ENCODE results near the gene RSPO4. TPM values are rescaled to one million over a fixed set of nuclear protein-coding genes. Genes with fewer than 3 reads are reported as not detected.

The RSPO4 gene
- total and polyA plus RNA-seq, 2 of the 8 experiments (the other 6 are each of a cell fraction or from before 2014, with no cell fraction given) = 3.4 to 6.4 TPM

GRCh38 chr20:1003920-1004697 is 2.0 kb upstream of the RSPO4 start:
- Histone ChIP-seq H3K27ac (ENCODE audit: low read depth, low read length) (no peak overlapping the region), H3K27me3 (replicated peaks in 1 of 4; ENCODE audit: control insufficient read depth in 3 of 4, extremely low read depth in 1 of 4, insufficient read depth in 3 of 4, low read length in 3 of 4) (peaks cover 4 to 29% (median 20%) of the 10 kb centered on the region in 4 experiments), H2AFZ (ENCODE audit: low read length) (no peak overlapping the region), H3K56ac (replicated peaks; ENCODE audit: insufficient read length, low read depth, low read length) (no peak overlapping the region), H3K4me3 (ENCODE audit: extremely low read depth in 1 of 4, insufficient read depth in 2 of 4, low read depth in 3 of 4, low read length in 4 of 4) (no peak overlapping the region), H3K79me2 (ENCODE audit: control insufficient read depth in 1 of 2, insufficient read depth in 2 of 2, low read length in 2 of 2) (no peaks in the 10 kb centered on the region), H3K14ac (ENCODE audit: insufficient read length) (no peak overlapping the region), H3K79me1 (ENCODE audit: low read depth, low read length) (no peaks in the 10 kb centered on the region), H3K36me3 (ENCODE audit: control insufficient read depth in 2 of 4, insufficient read depth in 4 of 4, low read length in 3 of 4) (no peaks in the 10 kb centered on the region), H2BK20ac (ENCODE audit: low read length) (no peak overlapping the region), H3K4me1 (replicated peaks in 1 of 4; ENCODE audit: control insufficient read depth in 3 of 4, insufficient read depth in 4 of 4, low read length in 3 of 4) (peaks cover 0 to 12% (median 4%) of the 10 kb centered on the region in 4 experiments; a peak in 5 of 7 replicates), H2BK15ac (ENCODE audit: low read length) (no peak overlapping the region), H4K8ac (ENCODE audit: extremely low read depth, insufficient read depth, low read length) (no peak overlapping the region), H3K4me2 (ENCODE audit: insufficient read depth in 1 of 2, low read depth in 2 of 2, low read length in 2 of 2) (no peak overlapping the region), H3K9me3 (ENCODE audit: insufficient read depth in 2 of 2, low read depth in 1 of 2, low read length in 1 of 2) (no peaks in the 10 kb centered on the region), H2BK5ac (ENCODE audit: low read depth, low read length) (no peak overlapping the region), H3K4ac (replicated peaks; ENCODE audit: insufficient read length, low read depth, low read length) (no peak overlapping the region), H3K18ac (ENCODE audit: extremely low read depth, low read length) (no peak overlapping the region), H3K23me2 (ENCODE audit: low read depth, low read length) (peaks cover 5% of the 10 kb centered on the region; the same call in 1 of the 2 replicates), H4K5ac (ENCODE audit: insufficient read length, low read depth, low read length) (no peak overlapping the region), H4K20me1 (replicated peaks in 1 of 2; ENCODE audit: control insufficient read depth in 1 of 2, insufficient read depth in 2 of 2, low read length in 2 of 2) (peaks cover 0 to 2% of the 10 kb centered on the region in 2 experiments), H2BK12ac (ENCODE audit: low read depth, low read length) (no peak overlapping the region), H4K91ac (replicated peaks; ENCODE audit: insufficient read length, low read length) (no peak overlapping the region), H3K9ac (replicated peaks in 1 of 4; ENCODE audit: extremely low read depth in 1 of 4, low read depth in 3 of 4, low read length in 3 of 4) (no peak overlapping the region), H3K23ac (ENCODE audit: insufficient read length) (no peak overlapping the region), H2BK120ac (replicated peaks; ENCODE audit: low read depth, low read length) (no peak overlapping the region), H2AK5ac (ENCODE audit: low read depth, low read length) (0 out of 2 replicates have a peak overlapping the region, but pooled peaks have one; percentile 24)
- ChIA-PET CTCF (ENCODE audit: partially characterized antibody) (interaction anchor here (1.2 to 1.8 kb wide), 3 partner anchors 20 to 204 kb away, joined by 4 read pairs; no protein-coding TSS in a partner anchor), POLR2A (ENCODE audit: partially characterized antibody) (interaction anchor here (0.7 to 1.5 kb wide), 2 partner anchors 18 to 91 kb away, joined by 3 read pairs; no protein-coding TSS in a partner anchor)
- DNase-seq (ENCODE audit: low read depth in 1 of 2, low spot score in 2 of 2) (no peak), FAIRE-seq (no peak)
- TF ChIP-seq FOSL1 (IDR thresholded peaks at IDR 0.05; ENCODE audit: insufficient read depth, low read depth, low read length) (no peak), ASH2L (IDR thresholded peaks at IDR 0.05; ENCODE audit: low read length) (no peak), RFX5 (IDR thresholded peaks at IDR 0.05; ENCODE audit: borderline replicate concordance, low read depth, low read length) (no peak)
- WGBS, 2 experiments (ENCODE audit: extremely low coverage in 1 of 2, insufficient coverage in 1 of 2, insufficient read length in 1 of 2, insufficient replicate concordance in 2 of 2, low coverage in 1 of 2, low lambda C conversion rate in 2 of 2, missing lambda C conversion rate in 1 of 2) = 78% methylated on average over 3 of the region's 3 CpGs; no CpG with 5 or more reads in 1 of the 2 experiments

All from H1 (cell line).